ENCODE data around the gene TNFSF13B. TPM values are rescaled to one million over a fixed set of nuclear protein-coding genes. Genes with fewer than 3 reads are reported as not detected.

The TNFSF13B gene
- total and polyA plus RNA-seq, 3 donors from 2014 or later: 2.5 to 3.7 TPM; not detected in 1

- intact Hi-C loops (cut with DNase I; ENCODE audit: low total_unique reads): no loop called here
- H3K9me3 ChIP-seq: no peaks in the 10 kb centered on the region
- DNase-seq: no peak
- H3K4me3 ChIP-seq: no peak overlapping the region
- TF ChIP-seq, protein P1, sequence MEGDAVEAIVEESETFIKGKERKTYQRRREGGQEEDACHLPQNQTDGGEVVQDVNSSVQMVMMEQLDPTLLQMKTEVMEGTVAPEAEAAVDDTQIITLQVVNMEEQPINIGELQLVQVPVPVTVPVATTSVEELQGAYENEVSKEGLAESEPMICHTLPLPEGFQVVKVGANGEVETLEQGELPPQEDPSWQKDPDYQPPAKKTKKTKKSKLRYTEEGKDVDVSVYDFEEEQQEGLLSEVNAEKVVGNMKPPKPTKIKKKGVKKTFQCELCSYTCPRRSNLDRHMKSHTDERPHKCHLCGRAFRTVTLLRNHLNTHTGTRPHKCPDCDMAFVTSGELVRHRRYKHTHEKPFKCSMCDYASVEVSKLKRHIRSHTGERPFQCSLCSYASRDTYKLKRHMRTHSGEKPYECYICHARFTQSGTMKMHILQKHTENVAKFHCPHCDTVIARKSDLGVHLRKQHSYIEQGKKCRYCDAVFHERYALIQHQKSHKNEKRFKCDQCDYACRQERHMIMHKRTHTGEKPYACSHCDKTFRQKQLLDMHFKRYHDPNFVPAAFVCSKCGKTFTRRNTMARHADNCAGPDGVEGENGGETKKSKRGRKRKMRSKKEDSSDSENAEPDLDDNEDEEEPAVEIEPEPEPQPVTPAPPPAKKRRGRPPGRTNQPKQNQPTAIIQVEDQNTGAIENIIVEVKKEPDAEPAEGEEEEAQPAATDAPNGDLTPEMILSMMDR (IDR thresholded peaks at IDR 0.05): no peak
- TF ChIP-seq POLR2A (IDR thresholded peaks at IDR 0.05): no peak
- H3K27ac ChIP-seq: no peak overlapping the region
- no peaks in the 10 kb centered on the region for H3K27me3 ChIP-seq
- no peaks in the 10 kb centered on the region for H3K4me1 ChIP-seq
- H3K36me3 ChIP-seq (ENCODE audit: low read depth, missing control alignments): no peaks in the 10 kb centered on the region
- 52 to 60% methylated on average over 3 of the region's 3 CpGs for WGBS, 2 donors
Measured at GRCh38 chr13:108313382-108313781, 43.9 kb downstream of the TNFSF13B start.

DNA sequence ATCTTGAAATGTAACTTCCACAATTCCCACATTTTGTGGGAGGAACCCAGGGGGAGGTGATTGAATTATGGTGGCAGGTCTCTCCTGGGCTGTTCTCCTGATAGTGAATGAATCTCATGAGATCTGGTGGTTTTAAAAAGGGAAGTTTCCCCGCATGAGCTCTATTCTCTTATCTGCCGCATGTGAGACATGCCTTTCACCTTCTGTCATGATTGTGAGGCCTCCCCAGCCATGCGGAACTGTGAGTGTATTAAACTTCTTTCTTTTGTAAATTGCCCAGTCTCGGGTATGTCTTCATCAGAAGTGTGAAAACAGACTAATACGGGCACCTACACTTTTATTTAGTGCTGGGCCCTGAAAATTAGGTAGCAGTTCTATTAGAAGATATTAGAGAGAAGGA is 45.8 kb downstream of the TNFSF13B start:
- WGBS, 2 donors: 71 to 77% methylated on average over 5 of the region's 5 CpGs
- Histone ChIP-seq H3K4me3 (no peak overlapping the region), H3K9me3 (no peaks in the 10 kb centered on the region), H3K27ac (no peak overlapping the region), H3K27me3 (no peaks in the 10 kb centered on the region), H3K4me1 (no peaks in the 10 kb centered on the region), H3K36me3 (ENCODE audit: low read depth, missing control alignments) (no peaks in the 10 kb centered on the region)
- DNase-seq: no peak
- intact Hi-C loops (cut with DNase I; ENCODE audit: low total_unique reads): no loop called here
- TF ChIP-seq, protein P1 (IDR thresholded peaks at IDR 0.05): no peak
- no peak for TF ChIP-seq POLR2A (IDR thresholded peaks at IDR 0.05)

- Histone ChIP-seq H3K27ac (no peak overlapping the region), H3K9me3 (no peaks in the 10 kb centered on the region), H3K27me3 (no peaks in the 10 kb centered on the region), H3K4me3 (no peak overlapping the region), H3K36me3 (ENCODE audit: low read depth, missing control alignments) (no peaks in the 10 kb centered on the region), H3K4me1 (no peaks in the 10 kb centered on the region)
- no peak for DNase-seq
- 73 to 78% methylated on average over 3 of the region's 3 CpGs for WGBS, 2 donors
- intact Hi-C loops (cut with DNase I; ENCODE audit: low total_unique reads): no loop called here
- TF ChIP-seq, protein P1 (IDR thresholded peaks at IDR 0.05): no peak
- no peak for TF ChIP-seq POLR2A (IDR thresholded peaks at IDR 0.05)
Measured at GRCh38 chr13:108315991-108316390, 46.5 kb downstream of the TNFSF13B start.

- H3K36me3 ChIP-seq (ENCODE audit: low read depth, missing control alignments): no peaks in the 10 kb centered on the region
- H3K27ac ChIP-seq: no peak overlapping the region
- no peaks in the 10 kb centered on the region for H3K27me3 ChIP-seq
- WGBS, 2 donors: 76 to 82% methylated on average over 4 of the region's 4 CpGs
- no peak overlapping the region for H3K4me3 ChIP-seq
- H3K4me1 ChIP-seq: no peaks in the 10 kb centered on the region
- intact Hi-C loops (cut with DNase I; ENCODE audit: low total_unique reads): no loop called here
- TF ChIP-seq POLR2A (IDR thresholded peaks at IDR 0.05): no peak
- TF ChIP-seq, protein P1 (IDR thresholded peaks at IDR 0.05): no peak
- H3K9me3 ChIP-seq: no peaks in the 10 kb centered on the region
- DNase-seq: no peak
Measured at GRCh38 chr13:108316413-108316812, 46.9 kb downstream of the TNFSF13B start.

- no peaks in the 10 kb centered on the region for H3K27me3 ChIP-seq
- no peaks in the 10 kb centered on the region for H3K36me3 ChIP-seq (ENCODE audit: low read depth, missing control alignments)
- DNase-seq: no peak
- H3K4me1 ChIP-seq: no peaks in the 10 kb centered on the region
- H3K27ac ChIP-seq: no peak overlapping the region
- no peak overlapping the region for H3K4me3 ChIP-seq
- H3K9me3 ChIP-seq: no peaks in the 10 kb centered on the region
- intact Hi-C loops (cut with DNase I; ENCODE audit: low total_unique reads): no loop called here
- WGBS, 2 donors: 19 to 26% methylated on average over 2 of the region's 2 CpGs
- no peak for TF ChIP-seq POLR2A (IDR thresholded peaks at IDR 0.05)
- TF ChIP-seq, protein P1 (IDR thresholded peaks at IDR 0.05): peak; percentile 44 to 73 (median 54)
Measured at GRCh38 chr13:108322206-108322824, 52.8 kb downstream of the TNFSF13B start.
